WTC11 (cell line): ENCODE data around the gene DIAPH1. TPM values are rescaled to one million over a fixed set of nuclear protein-coding genes. Genes with fewer than 3 reads are reported as not detected.
A peak's percentile ranks its signal among the peaks of the same experiment; 100 is the strongest.

ENCODE experiments used
- ATAC-seq: fragments of 200-7000 bp; cut with Tn5 transposase; 2 replicates; pipeline ENCODE4 v1.10.0; 2021; ENCODE audit warnings: mild to moderate bottlenecking, moderate library complexity
- CTCF ChIA-PET: fragments of 300-600 bp; sonication (Branson Sonifier 250); formaldehyde crosslinking; loops from one replicate; lab custom pipeline; 2021; ENCODE audit warnings: antibody characterized with exemption; lab: Charles Lee
- POLR2A ChIA-PET: fragments of 350-600 bp; sonication (Branson Sonifier 250); formaldehyde crosslinking; loops from one replicate; lab custom pipeline; 2021; ENCODE audit warnings: antibody characterized with exemption; lab: Charles Lee
- DNase-seq: peaks from one replicate; pipeline ENCODE4 v3.0.0; 2021; ENCODE audit warnings: low spot score
- H3K27ac Mint-ChIP-seq: 2 replicates; pipeline ENCODE4 v1.8.0; 2021; ENCODE audit warnings: mixed read lengths
- H3K27me3 Mint-ChIP-seq: 2 replicates; pipeline ENCODE4 v1.8.0; 2021; ENCODE audit warnings: low read depth, mild to moderate bottlenecking, moderate library complexity, mixed read lengths
- H3K36me3 Mint-ChIP-seq: 2 replicates; pipeline ENCODE4 v1.8.0; 2021; ENCODE audit warnings: mixed read lengths
- H3K4me1 Mint-ChIP-seq: 2 replicates; pipeline ENCODE4 v1.8.0; 2022; ENCODE audit warnings: mixed read lengths
- H3K4me3 Mint-ChIP-seq: 2 replicates; pipeline ENCODE4 v1.8.0; 2021; ENCODE audit warnings: mild to moderate bottlenecking, moderate library complexity, mixed read lengths
- H3K9me3 Mint-ChIP-seq: 2 replicates; pipeline ENCODE4 v1.8.0; 2021; ENCODE audit warnings: mixed read lengths
- CREM ChIP-seq: sonication (generic); formaldehyde crosslinking; IDR thresholded peaks from 2 replicates; pipeline ENCODE4 v1.8.1; 2022; ENCODE audit warnings: mild to moderate bottlenecking, missing genetic modification reagents, moderate library complexity
- MXD4 ChIP-seq: fragments of 250-450 bp; sonication (Bioruptor Pico); IDR thresholded peaks from 2 replicates; pipeline ENCODE4 v1.8.0; 2021; ENCODE audit warnings: mild to moderate bottlenecking, moderate library complexity, borderline replicate concordance
- TEAD1 ChIP-seq: sonication (generic); formaldehyde crosslinking; IDR thresholded peaks from 2 replicates; pipeline ENCODE4 v1.8.0; 2022; ENCODE audit warnings: mild to moderate bottlenecking, missing genetic modification reagents
- TEAD4 ChIP-seq: sonication (generic); formaldehyde crosslinking; IDR thresholded peaks from 2 replicates; pipeline ENCODE4 v1.8.0; 2022; ENCODE audit warnings: mild to moderate bottlenecking, missing genetic modification reagents
- ZBTB21 ChIP-seq: sonication (generic); formaldehyde crosslinking; IDR thresholded peaks from 2 replicates; pipeline ENCODE4 v1.8.1; 2023; ENCODE audit warnings: mild to moderate bottlenecking, missing genetic modification reagents, borderline replicate concordance
- ZNF219 ChIP-seq: sonication (generic); formaldehyde crosslinking; IDR thresholded peaks from 2 replicates; pipeline ENCODE4 v1.8.0; 2023; ENCODE audit warnings: missing genetic modification reagents, mild to moderate bottlenecking, borderline replicate concordance
- ZNF263 ChIP-seq: sonication (generic); formaldehyde crosslinking; IDR thresholded peaks from 2 replicates; pipeline ENCODE4 v1.8.1; 2022; ENCODE audit warnings: low read depth, mild to moderate bottlenecking, moderate library complexity, missing genetic modification reagents
- total RNA-seq: library from RNA; stranded (reverse); gene quantifications from 3 replicates; pipeline ENCODE4 v1.2.3, GENCODE V29; 2021
- TF ChIP-seq, protein P1 (sequence below): sonication (generic); formaldehyde crosslinking; IDR thresholded peaks from 2 replicates; pipeline ENCODE4 v1.8.0; 2022; ENCODE audit warnings: mild to moderate bottlenecking, missing genetic modification reagents
- TF ChIP-seq, protein P2 (sequence below): sonication (generic); formaldehyde crosslinking; IDR thresholded peaks from 2 replicates; pipeline ENCODE4 v1.8.0; 2022; ENCODE audit warnings: missing genetic modification reagents
- TF ChIP-seq, protein P3 (sequence below): fragments of 250-450 bp; sonication (Bioruptor Pico); conservative IDR thresholded peaks from 2 replicates; pipeline ENCODE4 v1.9.0; 2021; ENCODE audit warnings: mild to moderate bottlenecking
- TF ChIP-seq, protein P4 (sequence below): sonication (generic); formaldehyde crosslinking; IDR thresholded peaks from 2 replicates; pipeline ENCODE4 v1.8.1; 2023; ENCODE audit warnings: mild to moderate bottlenecking, missing genetic modification reagents
- TF ChIP-seq, protein P5 (sequence below): sonication (generic); formaldehyde crosslinking; IDR thresholded peaks from 2 replicates; pipeline ENCODE4 v1.8.0; 2022; ENCODE audit warnings: mild to moderate bottlenecking, missing genetic modification reagents
- TF ChIP-seq, protein P6 (sequence below): sonication (generic); formaldehyde crosslinking; IDR thresholded peaks from 2 replicates; pipeline ENCODE4 v1.8.0; 2023; ENCODE audit warnings: missing genetic modification reagents, mild to moderate bottlenecking, borderline replicate concordance
- TF ChIP-seq, protein P7 (sequence below): sonication (generic); formaldehyde crosslinking; IDR thresholded peaks from 2 replicates; pipeline ENCODE4 v1.8.1; 2022; ENCODE audit warnings: mild to moderate bottlenecking, moderate library complexity, missing genetic modification reagents
- TF ChIP-seq, protein P8 (sequence below): fragments of 250-450 bp; sonication (Bioruptor Pico); IDR thresholded peaks from 2 replicates; pipeline ENCODE4 v2.1.2; 2022; ENCODE audit warnings: mild to moderate bottlenecking, moderate library complexity
- TF ChIP-seq, protein P9 (sequence below): sonication (generic); formaldehyde crosslinking; IDR thresholded peaks from 2 replicates; pipeline ENCODE4 v1.8.0; 2022; ENCODE audit warnings: mild to moderate bottlenecking, missing genetic modification reagents

DIAPH1 gene
- total RNA-seq, 1 experiment from 2014 or later: 109 TPM

DNA sequence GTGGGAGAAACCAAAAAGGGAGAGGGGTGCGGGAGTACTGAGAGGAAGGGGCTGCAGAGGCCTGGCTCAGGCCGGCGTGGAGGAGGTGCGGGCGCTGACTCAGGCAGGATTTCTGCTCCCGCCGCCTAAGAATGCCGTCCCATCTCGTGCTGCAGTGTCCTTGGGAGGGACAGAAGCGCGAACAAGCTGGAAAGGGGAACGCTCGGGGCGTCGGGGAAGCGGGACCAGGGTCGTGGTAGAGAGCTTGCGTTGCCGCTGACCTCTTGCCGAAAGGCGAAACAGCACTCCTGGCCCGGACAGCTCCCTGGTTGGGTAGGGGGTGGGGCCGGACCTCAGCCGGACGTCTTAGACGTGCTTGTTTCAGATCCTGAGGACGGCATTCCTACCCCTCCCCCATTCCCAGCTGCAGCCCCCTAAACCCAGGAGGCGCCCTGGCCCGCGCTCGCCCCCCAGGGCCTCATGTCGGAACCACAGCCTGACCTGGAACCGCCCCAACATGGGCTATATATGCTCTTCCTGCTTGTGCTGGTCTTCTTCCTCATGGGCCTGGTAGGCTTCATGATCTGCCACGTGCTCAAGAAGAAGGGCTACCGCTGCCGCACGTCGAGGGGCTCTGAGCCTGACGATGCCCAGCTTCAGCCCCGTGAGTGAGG, 19.1 kb upstream of the DIAPH1 start (continued):
- TF ChIP-seq MXD4 (CRISPR knock-in tag) (no peak), ZBTB21 (CRISPR knock-in tag) (no peak), ZNF263 (CRISPR knock-in tag) (no peak), TEAD1 (CRISPR knock-in tag) (peak; percentile 70), CREM (CRISPR knock-in tag) (no peak), ZNF219 (CRISPR knock-in tag) (no peak)
- TF ChIP-seq, protein P1, sequence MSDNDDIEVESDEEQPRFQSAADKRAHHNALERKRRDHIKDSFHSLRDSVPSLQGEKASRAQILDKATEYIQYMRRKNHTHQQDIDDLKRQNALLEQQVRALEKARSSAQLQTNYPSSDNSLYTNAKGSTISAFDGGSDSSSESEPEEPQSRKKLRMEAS (CRISPR knock-in tag): peak; percentile 83
- TF ChIP-seq, protein P2, sequence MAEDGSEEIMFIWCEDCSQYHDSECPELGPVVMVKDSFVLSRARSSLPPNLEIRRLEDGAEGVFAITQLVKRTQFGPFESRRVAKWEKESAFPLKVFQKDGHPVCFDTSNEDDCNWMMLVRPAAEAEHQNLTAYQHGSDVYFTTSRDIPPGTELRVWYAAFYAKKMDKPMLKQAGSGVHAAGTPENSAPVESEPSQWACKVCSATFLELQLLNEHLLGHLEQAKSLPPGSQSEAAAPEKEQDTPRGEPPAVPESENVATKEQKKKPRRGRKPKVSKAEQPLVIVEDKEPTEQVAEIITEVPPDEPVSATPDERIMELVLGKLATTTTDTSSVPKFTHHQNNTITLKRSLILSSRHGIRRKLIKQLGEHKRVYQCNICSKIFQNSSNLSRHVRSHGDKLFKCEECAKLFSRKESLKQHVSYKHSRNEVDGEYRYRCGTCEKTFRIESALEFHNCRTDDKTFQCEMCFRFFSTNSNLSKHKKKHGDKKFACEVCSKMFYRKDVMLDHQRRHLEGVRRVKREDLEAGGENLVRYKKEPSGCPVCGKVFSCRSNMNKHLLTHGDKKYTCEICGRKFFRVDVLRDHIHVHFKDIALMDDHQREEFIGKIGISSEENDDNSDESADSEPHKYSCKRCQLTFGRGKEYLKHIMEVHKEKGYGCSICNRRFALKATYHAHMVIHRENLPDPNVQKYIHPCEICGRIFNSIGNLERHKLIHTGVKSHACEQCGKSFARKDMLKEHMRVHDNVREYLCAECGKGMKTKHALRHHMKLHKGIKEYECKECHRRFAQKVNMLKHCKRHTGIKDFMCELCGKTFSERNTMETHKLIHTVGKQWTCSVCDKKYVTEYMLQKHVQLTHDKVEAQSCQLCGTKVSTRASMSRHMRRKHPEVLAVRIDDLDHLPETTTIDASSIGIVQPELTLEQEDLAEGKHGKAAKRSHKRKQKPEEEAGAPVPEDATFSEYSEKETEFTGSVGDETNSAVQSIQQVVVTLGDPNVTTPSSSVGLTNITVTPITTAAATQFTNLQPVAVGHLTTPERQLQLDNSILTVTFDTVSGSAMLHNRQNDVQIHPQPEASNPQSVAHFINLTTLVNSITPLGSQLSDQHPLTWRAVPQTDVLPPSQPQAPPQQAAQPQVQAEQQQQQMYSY: no peak
- TF ChIP-seq, protein P3, sequence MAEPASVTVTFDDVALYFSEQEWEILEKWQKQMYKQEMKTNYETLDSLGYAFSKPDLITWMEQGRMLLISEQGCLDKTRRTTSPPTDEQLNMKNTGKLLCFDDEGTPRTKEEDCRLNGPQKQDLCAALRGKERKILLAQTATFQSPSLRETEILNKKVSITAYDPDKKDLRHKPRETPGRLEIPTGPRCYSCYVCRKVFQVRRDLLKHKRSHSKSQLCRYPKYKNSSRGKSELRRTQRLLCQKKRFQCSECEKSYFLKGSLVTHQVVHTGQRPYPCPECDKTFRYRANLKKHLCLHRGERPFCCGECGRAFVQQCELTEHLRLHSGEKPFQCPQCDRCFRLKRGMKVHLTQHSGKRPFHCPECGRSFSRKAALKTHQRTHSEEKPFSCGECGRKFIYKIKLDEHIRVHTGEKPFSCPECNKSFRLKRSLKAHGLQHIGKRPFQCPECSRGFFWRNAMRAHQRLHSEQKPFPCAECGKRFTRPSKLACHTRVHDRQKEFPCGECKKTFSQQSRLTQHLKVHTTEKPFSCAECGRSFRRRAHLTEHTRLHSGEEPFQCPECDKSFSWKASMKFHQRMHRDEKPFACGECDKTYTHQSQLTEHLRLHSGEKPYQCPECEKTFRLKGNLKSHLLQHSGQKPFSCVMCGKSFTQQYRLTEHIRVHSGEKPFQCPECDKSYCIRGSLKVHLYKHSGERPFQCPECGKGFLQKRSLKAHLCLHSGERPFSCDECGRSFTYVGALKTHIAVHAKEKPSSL (CRISPR knock-in tag): no peak
- TF ChIP-seq, protein P4, sequence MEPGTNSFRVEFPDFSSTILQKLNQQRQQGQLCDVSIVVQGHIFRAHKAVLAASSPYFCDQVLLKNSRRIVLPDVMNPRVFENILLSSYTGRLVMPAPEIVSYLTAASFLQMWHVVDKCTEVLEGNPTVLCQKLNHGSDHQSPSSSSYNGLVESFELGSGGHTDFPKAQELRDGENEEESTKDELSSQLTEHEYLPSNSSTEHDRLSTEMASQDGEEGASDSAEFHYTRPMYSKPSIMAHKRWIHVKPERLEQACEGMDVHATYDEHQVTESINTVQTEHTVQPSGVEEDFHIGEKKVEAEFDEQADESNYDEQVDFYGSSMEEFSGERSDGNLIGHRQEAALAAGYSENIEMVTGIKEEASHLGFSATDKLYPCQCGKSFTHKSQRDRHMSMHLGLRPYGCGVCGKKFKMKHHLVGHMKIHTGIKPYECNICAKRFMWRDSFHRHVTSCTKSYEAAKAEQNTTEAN: no peak

DNA sequence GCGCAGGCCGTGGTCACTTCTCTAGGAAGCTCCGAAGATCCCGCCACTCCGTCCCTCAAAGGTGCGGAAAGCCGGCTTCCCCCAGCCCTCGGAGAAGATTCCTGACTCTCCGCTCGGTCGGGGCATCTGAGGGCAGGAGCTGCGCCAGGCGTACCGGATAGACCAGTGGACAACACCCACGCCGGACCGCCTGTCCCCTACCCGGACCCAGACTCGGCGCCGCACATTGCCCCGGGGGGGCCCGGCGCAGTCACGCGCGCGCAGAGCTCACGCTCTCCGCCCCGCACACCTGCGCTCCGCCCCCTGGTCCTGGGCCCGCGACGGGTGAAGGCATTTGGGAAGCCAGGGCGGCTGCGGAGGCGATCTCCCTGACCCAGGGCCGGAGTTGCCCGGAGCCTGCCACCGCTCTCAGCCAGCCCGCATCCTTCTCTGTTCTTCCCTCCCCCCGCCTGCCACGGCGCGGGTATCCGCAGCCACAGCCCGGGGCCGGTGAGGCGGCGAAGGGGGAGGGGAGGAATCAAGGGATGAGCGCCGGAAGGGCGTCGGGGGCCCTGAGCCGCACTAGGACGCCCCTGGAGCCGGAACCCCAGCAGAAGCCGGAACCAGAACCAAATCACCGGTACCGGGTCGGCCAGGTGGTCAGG, 18.4 kb upstream of the DIAPH1 start:
- CTCF ChIA-PET: interaction anchor here (0.5 to 3.9 kb wide), 36 partner anchors 8 to 455 kb away, joined by 3 to 106 read pairs (median 5); partner anchors contain the start of genes ARAP3, DELE1, DIAPH1 and FCHSD1
- DNase-seq: peak; percentile 52
- Mint-ChIP-seq H3K9me3 (no peaks in the 10 kb centered on the region), H3K4me1 (peaks cover 26% of the 10 kb centered on the region), H3K4me3 (peak overlapping the region; percentile 81), H3K27ac (no peak overlapping the region), H3K27me3 (no peaks in the 10 kb centered on the region), H3K36me3 (peaks cover 12% of the 10 kb centered on the region)
- ATAC-seq: peak; percentile 10
- POLR2A ChIA-PET: interaction anchor here (0.5 to 3.3 kb wide), 13 partner anchors 12 to 543 kb away, joined by 3 to 36 read pairs (median 4); partner anchors contain the start of genes ARAP3, DIAPH1, FCHSD1 and PCDHB2
- TF ChIP-seq, protein P5, sequence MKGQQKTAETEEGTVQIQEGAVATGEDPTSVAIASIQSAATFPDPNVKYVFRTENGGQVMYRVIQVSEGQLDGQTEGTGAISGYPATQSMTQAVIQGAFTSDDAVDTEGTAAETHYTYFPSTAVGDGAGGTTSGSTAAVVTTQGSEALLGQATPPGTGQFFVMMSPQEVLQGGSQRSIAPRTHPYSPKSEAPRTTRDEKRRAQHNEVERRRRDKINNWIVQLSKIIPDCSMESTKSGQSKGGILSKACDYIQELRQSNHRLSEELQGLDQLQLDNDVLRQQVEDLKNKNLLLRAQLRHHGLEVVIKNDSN: peak; percentile 38; the same call in 1 of the 2 replicates
- 0 out of 2 replicates have a peak, but pooled peaks have one; percentile 19 for TF ChIP-seq TEAD4 (CRISPR knock-in tag)
- TF ChIP-seq, protein P6, sequence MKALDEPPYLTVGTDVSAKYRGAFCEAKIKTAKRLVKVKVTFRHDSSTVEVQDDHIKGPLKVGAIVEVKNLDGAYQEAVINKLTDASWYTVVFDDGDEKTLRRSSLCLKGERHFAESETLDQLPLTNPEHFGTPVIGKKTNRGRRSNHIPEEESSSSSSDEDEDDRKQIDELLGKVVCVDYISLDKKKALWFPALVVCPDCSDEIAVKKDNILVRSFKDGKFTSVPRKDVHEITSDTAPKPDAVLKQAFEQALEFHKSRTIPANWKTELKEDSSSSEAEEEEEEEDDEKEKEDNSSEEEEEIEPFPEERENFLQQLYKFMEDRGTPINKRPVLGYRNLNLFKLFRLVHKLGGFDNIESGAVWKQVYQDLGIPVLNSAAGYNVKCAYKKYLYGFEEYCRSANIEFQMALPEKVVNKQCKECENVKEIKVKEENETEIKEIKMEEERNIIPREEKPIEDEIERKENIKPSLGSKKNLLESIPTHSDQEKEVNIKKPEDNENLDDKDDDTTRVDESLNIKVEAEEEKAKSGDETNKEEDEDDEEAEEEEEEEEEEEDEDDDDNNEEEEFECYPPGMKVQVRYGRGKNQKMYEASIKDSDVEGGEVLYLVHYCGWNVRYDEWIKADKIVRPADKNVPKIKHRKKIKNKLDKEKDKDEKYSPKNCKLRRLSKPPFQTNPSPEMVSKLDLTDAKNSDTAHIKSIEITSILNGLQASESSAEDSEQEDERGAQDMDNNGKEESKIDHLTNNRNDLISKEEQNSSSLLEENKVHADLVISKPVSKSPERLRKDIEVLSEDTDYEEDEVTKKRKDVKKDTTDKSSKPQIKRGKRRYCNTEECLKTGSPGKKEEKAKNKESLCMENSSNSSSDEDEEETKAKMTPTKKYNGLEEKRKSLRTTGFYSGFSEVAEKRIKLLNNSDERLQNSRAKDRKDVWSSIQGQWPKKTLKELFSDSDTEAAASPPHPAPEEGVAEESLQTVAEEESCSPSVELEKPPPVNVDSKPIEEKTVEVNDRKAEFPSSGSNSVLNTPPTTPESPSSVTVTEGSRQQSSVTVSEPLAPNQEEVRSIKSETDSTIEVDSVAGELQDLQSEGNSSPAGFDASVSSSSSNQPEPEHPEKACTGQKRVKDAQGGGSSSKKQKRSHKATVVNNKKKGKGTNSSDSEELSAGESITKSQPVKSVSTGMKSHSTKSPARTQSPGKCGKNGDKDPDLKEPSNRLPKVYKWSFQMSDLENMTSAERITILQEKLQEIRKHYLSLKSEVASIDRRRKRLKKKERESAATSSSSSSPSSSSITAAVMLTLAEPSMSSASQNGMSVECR: peak; percentile 15; the same call in 1 of the 2 replicates
- TF ChIP-seq, protein P7, sequence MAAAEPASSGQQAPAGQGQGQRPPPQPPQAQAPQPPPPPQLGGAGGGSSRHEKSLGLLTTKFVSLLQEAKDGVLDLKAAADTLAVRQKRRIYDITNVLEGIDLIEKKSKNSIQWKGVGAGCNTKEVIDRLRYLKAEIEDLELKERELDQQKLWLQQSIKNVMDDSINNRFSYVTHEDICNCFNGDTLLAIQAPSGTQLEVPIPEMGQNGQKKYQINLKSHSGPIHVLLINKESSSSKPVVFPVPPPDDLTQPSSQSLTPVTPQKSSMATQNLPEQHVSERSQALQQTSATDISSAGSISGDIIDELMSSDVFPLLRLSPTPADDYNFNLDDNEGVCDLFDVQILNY (CRISPR knock-in tag): peak; percentile 35; the same call in 1 of the 2 replicates
- TF ChIP-seq, protein P8, sequence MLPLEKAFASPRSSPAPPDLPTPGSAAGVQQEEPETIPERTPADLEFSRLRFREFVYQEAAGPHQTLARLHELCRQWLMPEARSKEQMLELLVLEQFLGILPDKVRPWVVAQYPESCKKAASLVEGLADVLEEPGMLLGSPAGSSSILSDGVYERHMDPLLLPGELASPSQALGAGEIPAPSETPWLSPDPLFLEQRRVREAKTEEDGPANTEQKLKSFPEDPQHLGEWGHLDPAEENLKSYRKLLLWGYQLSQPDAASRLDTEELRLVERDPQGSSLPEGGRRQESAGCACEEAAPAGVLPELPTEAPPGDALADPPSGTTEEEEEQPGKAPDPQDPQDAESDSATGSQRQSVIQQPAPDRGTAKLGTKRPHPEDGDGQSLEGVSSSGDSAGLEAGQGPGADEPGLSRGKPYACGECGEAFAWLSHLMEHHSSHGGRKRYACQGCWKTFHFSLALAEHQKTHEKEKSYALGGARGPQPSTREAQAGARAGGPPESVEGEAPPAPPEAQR (CRISPR knock-in tag): no peak
- TF ChIP-seq, protein P9, sequence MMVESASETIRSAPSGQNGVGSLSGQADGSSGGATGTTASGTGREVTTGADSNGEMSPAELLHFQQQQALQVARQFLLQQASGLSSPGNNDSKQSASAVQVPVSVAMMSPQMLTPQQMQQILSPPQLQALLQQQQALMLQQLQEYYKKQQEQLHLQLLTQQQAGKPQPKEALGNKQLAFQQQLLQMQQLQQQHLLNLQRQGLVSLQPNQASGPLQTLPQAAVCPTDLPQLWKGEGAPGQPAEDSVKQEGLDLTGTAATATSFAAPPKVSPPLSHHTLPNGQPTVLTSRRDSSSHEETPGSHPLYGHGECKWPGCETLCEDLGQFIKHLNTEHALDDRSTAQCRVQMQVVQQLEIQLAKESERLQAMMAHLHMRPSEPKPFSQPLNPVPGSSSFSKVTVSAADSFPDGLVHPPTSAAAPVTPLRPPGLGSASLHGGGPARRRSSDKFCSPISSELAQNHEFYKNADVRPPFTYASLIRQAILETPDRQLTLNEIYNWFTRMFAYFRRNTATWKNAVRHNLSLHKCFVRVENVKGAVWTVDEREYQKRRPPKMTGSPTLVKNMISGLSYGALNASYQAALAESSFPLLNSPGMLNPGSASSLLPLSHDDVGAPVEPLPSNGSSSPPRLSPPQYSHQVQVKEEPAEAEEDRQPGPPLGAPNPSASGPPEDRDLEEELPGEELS (CRISPR knock-in tag): no peak
